Duodenal mucosa (tissue), 2 donors: ENCODE results near the gene PGAM1.
A peak's percentile ranks its signal among the peaks of the same experiment; 100 is the strongest.
"Not testable (repeated sequence)": the region's sequence is repeated elsewhere in the genome, so short reads cannot be mapped to it uniquely, and the experiment has no call there.

Experiments
- H3K27ac ChIP-seq: one replicate; pipeline ENCODE4 v1.7.0; 2013; ENCODE audit warnings: low read depth, low read length
- H3K27me3 ChIP-seq, 2 donors: one replicate each; pipeline ENCODE4 v1.7.0; 2013; ENCODE audit warnings: low read length in 2 of 2, control low read depth in 1 of 2; ENCODE audit not compliant: insufficient read depth in 2 of 2, control insufficient read depth in 1 of 2
- H3K36me3 ChIP-seq, 2 donors: one replicate each; pipeline ENCODE4 v1.7.0; 2013; ENCODE audit warnings: low read length in 2 of 2, control low read depth in 1 of 2; ENCODE audit not compliant: insufficient read depth in 2 of 2, control insufficient read depth in 1 of 2
- H3K4me1 ChIP-seq, 2 donors: one replicate each; pipeline ENCODE4 v1.7.0; 2013; ENCODE audit warnings: low read length in 2 of 2, control low read depth in 1 of 2; ENCODE audit not compliant: insufficient read depth in 2 of 2, control insufficient read depth in 1 of 2
- H3K4me3 ChIP-seq, 2 donors: one replicate each; pipeline ENCODE4 v1.7.0; 2013; ENCODE audit warnings: low read length in 2 of 2, low read depth in 1 of 2
- H3K9ac ChIP-seq, 2 donors: one replicate each; pipeline ENCODE4 v1.7.0; 2013; ENCODE audit warnings: low read length in 2 of 2, low read depth in 1 of 2
- H3K9me3 ChIP-seq, 2 donors: one replicate each; pipeline ENCODE4 v1.7.0; 2013; ENCODE audit warnings: low read length in 2 of 2, control low read depth in 1 of 2; ENCODE audit not compliant: control insufficient read depth in 1 of 2

Gene PGAM1

GRCh38 chr10:97390091-97390490 lies 35.9 kb upstream of the PGAM1 start:
- no peaks in the 10 kb centered on the region for H3K4me1 ChIP-seq
- peaks cover 12 to 47% of the 10 kb centered on the region in 2 donors for H3K36me3 ChIP-seq
- H3K4me3 ChIP-seq, result no peak overlapping the region
- no peak overlapping the region for H3K9ac ChIP-seq
- no peak overlapping the region for H3K27ac ChIP-seq
- H3K27me3 ChIP-seq, result no peaks in the 10 kb centered on the region
- H3K9me3 ChIP-seq, result no peaks in the 10 kb centered on the region

GRCh38 chr10:97393034-97393573 lies 32.9 kb upstream of the PGAM1 start:
- Histone ChIP-seq H3K9ac (no peak overlapping the region), H3K27me3 (no peaks in the 10 kb centered on the region), H3K4me1 (no peaks in the 10 kb centered on the region), H3K27ac (no peak overlapping the region), H3K9me3 (no peaks in the 10 kb centered on the region), H3K4me3 (no peak overlapping the region), H3K36me3 (peaks cover 19 to 50% of the 10 kb centered on the region in 2 donors)

GRCh38 chr10:97396056-97396455 lies 29.9 kb upstream of the PGAM1 start:
- no peaks in the 10 kb centered on the region for H3K27me3 ChIP-seq
- H3K27ac ChIP-seq, result no peak overlapping the region
- no peak overlapping the region for H3K9ac ChIP-seq
- peaks cover 8 to 26% of the 10 kb centered on the region in 2 donors for H3K36me3 ChIP-seq
- H3K9me3 ChIP-seq, result no peaks in the 10 kb centered on the region
- H3K4me3 ChIP-seq, result no peak overlapping the region
- H3K4me1 ChIP-seq, result peaks cover 7 to 10% of the 10 kb centered on the region in 2 donors

- peaks cover 8 to 14% of the 10 kb centered on the region in 2 donors for H3K36me3 ChIP-seq
- H3K27me3 ChIP-seq, result no peaks in the 10 kb centered on the region
- H3K4me1 ChIP-seq, result peaks cover 7 to 10% of the 10 kb centered on the region in 2 donors
- H3K9me3 ChIP-seq, result no peaks in the 10 kb centered on the region
- peak overlapping the region; percentile 83 to 92 for H3K4me3 ChIP-seq
- peak overlapping the region; percentile 67 for H3K27ac ChIP-seq
- H3K9ac ChIP-seq, result peak overlapping the region; percentile 68 to 69
Measured at GRCh38 chr10:97399843-97400545, 26.0 kb upstream of the PGAM1 start.

- Histone ChIP-seq H3K4me1 (peaks cover 7 to 10% of the 10 kb centered on the region in 2 donors), H3K4me3 (peak within 1 kb of the TSS; percentile 83 to 92), H3K27me3 (no peaks in the 10 kb centered on the region), H3K9ac (peak within 1 kb of the TSS; percentile 68 to 69), H3K36me3 (peaks cover 6 to 11% of the 10 kb centered on the region in 2 donors), H3K27ac (peak within 1 kb of the TSS; percentile 67), H3K9me3 (no peaks in the 10 kb centered on the region)
Measured at GRCh38 chr10:97400665-97401454, 25.1 kb upstream of the PGAM1 start, which contains the start of gene RRP12. TSS of gene RRP12 (minus strand) at chr10:97401340. CDS start at chr10:97401231, 109 bp downstream.

- Histone ChIP-seq H3K27me3 (no peaks in the 10 kb centered on the region), H3K4me3 (peak overlapping the region; percentile 83 to 92), H3K36me3 (peaks cover 0 to 5% of the 10 kb centered on the region in 2 donors), H3K9me3 (no peaks in the 10 kb centered on the region), H3K9ac (peak overlapping the region in 1 of 2 donors; percentile 69), H3K4me1 (peaks cover 7 to 10% of the 10 kb centered on the region in 2 donors), H3K27ac (peak overlapping the region; percentile 36)
Measured at GRCh38 chr10:97401455-97401919, 24.5 kb upstream of the PGAM1 start.

- peaks cover 7 to 19% of the 10 kb centered on the region in 2 donors for H3K4me1 ChIP-seq
Measured at GRCh38 chr10:97404044-97404443, 21.9 kb upstream of the PGAM1 start.

GRCh38 chr10:97406064-97406463 lies 19.9 kb upstream of the PGAM1 start:
- peaks cover 0 to 9% of the 10 kb centered on the region in 2 donors for H3K4me1 ChIP-seq
- H3K9me3 ChIP-seq, result no peaks in the 10 kb centered on the region
- H3K9ac ChIP-seq, result no peak overlapping the region
- H3K4me3 ChIP-seq, result no peak overlapping the region
- H3K27me3 ChIP-seq, result no peaks in the 10 kb centered on the region
- no peaks in the 10 kb centered on the region for H3K36me3 ChIP-seq
- no peak overlapping the region for H3K27ac ChIP-seq

More at GRCh38 chr10:97404044-97404443, 21.9 kb upstream of the PGAM1 start:
- Histone ChIP-seq H3K27ac (no peak overlapping the region), H3K36me3 (no peaks in the 10 kb centered on the region), H3K9me3 (no peaks in the 10 kb centered on the region), H3K27me3 (no peaks in the 10 kb centered on the region), H3K9ac (no peak overlapping the region), H3K4me3 (no peak overlapping the region)

GRCh38 chr10:97406483-97406882 lies 19.5 kb upstream of the PGAM1 start:
- H3K4me3 ChIP-seq, H3K27me3 ChIP-seq, H3K4me1 ChIP-seq, H3K36me3 ChIP-seq, H3K9me3 ChIP-seq, H3K27ac ChIP-seq, H3K9ac ChIP-seq: not testable (repeated sequence)
